ENCODE measurements around the gene KDSR.

Gene KDSR

DNA sequence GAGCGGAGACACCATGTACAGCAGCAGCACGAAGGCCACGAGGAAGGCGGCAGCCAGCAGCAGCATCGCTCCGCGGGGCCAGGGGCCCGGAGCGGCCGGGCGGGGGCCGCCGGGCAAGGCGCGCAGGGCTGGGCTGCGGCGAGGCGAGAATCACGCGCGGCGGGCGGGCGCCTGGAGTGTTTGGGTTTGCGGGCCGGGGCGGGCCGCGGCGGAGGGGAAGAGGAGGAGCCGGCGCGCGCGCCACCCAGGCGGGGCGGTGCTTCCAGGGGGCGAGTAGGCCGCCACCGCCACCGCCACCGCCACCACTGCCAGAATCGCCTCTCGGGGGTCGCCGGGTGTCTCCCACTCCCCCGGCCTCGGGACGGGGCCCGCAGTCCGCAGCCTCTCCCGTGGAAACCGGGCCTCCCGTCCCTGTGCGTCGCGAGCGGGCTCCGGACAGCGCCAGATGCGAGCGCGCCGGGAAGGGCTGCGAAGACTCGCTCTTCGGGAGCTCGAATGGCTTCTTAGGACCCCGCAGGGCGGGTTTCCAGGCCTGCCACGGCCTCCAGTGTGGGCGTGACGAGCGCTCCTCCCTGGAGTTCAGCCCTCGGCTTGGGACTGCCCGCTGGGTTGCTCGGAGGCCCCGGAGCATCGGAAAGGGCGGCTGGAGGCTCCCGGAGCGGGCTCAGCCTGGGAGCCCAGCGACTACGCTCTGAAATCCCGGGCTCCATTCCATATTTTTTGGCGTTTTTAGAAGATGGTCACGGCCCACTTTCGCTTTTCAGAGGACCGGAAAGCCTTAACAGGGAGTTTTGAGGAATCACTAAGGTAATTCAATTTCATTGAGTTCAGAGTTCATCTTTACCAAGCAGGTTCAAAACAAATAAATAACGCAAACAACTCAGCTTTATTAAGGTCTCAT lies at the start of gene KDSR:
Gene KDSR (minus strand): TSS at position 154 of the 901 bp plus-strand sequence. CDS start 88 bp downstream, at position 66.
- in situ Hi-C loops (cut with MboI; ENCODE audit: low sequenced_read_pairs) = no loop called here

DNA sequence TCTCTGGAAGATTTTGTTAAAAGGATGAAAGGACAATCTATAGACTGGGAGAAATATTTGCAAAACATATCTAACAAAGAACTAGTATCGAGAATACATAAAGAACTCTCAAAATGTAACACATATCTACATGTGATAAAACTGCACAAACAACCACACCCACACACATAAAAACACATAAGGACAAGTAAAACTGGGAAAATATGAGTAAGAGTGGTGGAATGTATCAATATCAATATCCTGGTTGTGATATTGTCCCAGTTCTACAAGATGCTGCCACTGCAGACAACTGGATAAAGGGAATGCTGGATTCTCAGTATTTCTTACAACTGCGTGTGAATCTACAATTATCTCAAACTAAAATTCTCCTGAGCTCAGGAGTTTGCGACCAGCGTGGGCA lies 45.9 kb upstream of the KDSR start:
- in situ Hi-C loops (cut with MboI; ENCODE audit: low sequenced_read_pairs) = no loop called here

- in situ Hi-C loops (cut with MboI; ENCODE audit: low sequenced_read_pairs) = no loop called here
These were observed 43.8 kb upstream of the KDSR start for GRCh38 chr18:63410792-63411191.

- in situ Hi-C loops (cut with MboI; ENCODE audit: low sequenced_read_pairs) = no loop called here
These were observed 42.3 kb upstream of the KDSR start for GRCh38 chr18:63409301-63409700.

DNA sequence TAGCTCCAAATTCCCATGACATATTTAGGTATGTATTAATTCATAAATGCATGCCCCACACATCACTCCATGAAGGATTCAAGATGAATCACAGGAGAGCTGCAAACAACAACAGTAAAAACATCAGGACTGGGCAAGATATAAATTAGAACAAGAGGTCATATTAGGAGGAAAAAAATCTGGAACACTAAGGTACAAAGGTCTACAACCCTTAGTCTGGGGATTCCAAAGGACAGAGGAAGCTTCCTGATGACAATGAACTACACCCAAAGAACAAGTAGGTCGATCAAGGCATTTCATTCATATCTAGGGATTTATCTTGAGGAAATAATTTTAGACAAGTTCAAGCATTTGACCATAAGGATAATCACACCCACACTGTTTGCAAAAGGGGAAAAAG lies 40.7 kb upstream of the KDSR start:
- in situ Hi-C loops (cut with MboI; ENCODE audit: low sequenced_read_pairs) = no loop called here

- in situ Hi-C loops (cut with MboI; ENCODE audit: low sequenced_read_pairs) = no loop called here
These were observed 39.0 kb upstream of the KDSR start for GRCh38 chr18:63405986-63406385.

DNA sequence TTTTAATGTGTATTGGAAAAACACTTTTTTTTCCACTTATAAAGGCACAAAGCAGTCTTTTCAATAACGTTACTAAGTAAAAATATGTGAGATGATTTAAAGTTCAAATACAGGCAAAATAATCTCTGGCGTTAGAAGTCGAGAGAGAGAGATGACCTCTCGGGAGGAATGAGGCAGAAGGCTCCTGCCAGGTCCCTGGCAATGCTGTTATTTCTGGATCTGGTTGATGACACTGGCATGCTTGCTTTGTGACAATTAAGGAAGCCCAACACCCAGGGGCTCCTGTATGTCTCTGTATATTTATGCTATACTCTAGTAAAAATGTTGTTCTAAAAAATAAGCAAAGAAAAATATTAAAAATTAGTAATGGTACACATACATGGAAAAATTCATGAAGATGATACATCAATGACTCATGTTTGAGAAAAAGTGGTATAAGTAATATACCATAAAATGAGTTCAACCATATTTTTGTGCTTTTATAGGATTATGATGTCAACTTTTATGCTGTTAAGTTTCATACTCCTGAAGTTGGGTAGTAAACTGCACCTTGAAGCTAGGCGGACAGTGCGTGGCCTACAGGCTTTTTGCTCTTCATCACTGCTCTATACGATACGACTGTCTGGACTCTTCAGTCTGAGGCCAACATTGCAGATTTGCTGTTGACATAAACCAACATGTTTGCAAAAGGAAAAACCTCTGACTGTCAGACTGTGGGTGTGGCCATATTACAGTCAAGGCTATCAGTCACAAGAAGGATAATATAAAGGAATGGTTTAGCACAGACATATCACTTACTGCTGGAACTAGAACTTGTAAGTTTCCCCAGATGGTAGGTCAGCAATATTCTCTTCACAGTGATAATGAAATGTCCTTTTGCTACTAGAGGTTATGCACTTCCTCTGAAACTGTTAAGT lies 35.5 kb upstream of the KDSR start:
- in situ Hi-C loops (cut with MboI; ENCODE audit: low sequenced_read_pairs) = no loop called here

DNA sequence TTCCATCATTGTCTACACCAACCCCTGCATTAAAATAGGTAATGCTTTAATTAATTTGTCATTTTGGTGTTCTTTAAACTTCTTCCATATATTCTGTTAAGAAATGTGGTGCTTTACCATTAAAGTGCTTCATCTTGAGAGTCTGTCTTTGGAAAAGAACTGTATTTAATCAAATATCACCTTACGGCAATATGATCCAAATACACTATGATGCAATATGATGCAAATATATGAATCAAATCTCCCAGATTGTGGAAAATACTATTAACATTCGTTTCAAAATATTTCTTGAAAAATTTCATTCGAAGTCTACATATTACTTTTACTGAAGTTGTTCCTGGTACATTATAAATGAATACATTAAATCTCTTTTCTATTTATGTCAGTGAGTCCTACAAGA lies 32.3 kb upstream of the KDSR start:
- in situ Hi-C loops (cut with MboI; ENCODE audit: low sequenced_read_pairs) = no loop called here

GRCh38 chr18:63397349-63397748 lies 30.3 kb upstream of the KDSR start:
- in situ Hi-C loops (cut with MboI; ENCODE audit: low sequenced_read_pairs) = no loop called here

GRCh38 chr18:63395503-63395902 lies 28.5 kb upstream of the KDSR start:
- in situ Hi-C loops (cut with MboI; ENCODE audit: low sequenced_read_pairs) = no loop called here

- in situ Hi-C loops (cut with MboI; ENCODE audit: low sequenced_read_pairs) = no loop called here
These were observed 27.9 kb upstream of the KDSR start for GRCh38 chr18:63394954-63395353.

GRCh38 chr18:63387861-63388260 lies 20.9 kb upstream of the KDSR start:
- in situ Hi-C loops (cut with MboI; ENCODE audit: low sequenced_read_pairs) = no loop called here

DNA sequence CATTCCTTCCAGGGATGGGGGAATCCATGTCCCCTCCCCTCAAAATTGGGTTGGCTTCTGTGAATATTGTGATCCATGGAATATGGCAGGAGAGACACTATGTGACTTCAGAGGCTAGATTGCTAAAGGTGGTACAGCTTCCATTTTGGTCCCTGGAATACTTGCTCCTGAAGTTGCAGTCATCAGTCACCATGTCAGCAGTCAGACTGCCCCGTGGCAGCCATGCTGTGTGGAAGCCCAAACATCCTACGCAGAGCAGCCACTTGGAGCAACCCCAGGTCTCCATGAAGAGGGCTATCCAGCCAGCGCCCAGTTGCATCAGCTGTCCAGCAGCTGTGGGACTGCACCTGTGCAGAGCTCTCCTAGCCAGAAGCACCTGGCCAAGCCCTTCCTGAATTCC lies 15.8 kb upstream of the KDSR start:
- in situ Hi-C loops (cut with MboI; ENCODE audit: low sequenced_read_pairs) = no loop called here

- in situ Hi-C loops (cut with MboI; ENCODE audit: low sequenced_read_pairs) = no loop called here
These were observed 12.6 kb upstream of the KDSR start for GRCh38 chr18:63379639-63379962.

DNA sequence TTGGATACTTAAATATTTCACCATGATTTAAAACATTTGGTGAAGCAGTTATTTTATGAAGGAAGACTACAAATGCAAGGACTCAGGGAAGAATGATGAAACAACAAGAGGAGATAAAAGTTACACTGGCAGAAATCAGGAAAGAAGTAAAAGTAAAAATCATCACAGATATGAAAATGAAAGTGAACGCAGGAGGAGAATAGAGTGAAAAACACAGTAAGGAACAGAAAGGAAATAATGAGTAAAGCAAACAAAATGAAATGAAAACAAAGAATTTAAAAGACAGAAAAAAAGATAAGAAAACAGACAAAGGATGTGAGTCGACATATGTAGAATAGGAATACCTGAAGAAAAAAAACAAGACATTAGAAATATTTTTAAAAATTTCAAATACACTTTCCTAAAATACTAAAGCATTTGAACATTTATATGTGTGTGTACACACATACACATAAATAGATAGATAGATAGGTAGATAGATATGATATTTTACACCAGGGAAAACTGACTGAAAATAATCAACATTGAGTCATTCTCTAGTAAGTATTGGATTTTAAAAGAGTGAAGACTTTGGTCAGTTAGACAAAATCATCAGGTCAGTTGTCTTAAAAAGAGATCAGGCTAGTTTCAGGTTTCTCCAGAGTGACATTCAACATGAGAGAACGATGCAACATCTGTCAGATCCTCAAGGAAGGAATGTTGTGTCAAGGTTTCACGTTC lies 12.1 kb upstream of the KDSR start:
- in situ Hi-C loops (cut with MboI; ENCODE audit: low sequenced_read_pairs) = no loop called here

DNA sequence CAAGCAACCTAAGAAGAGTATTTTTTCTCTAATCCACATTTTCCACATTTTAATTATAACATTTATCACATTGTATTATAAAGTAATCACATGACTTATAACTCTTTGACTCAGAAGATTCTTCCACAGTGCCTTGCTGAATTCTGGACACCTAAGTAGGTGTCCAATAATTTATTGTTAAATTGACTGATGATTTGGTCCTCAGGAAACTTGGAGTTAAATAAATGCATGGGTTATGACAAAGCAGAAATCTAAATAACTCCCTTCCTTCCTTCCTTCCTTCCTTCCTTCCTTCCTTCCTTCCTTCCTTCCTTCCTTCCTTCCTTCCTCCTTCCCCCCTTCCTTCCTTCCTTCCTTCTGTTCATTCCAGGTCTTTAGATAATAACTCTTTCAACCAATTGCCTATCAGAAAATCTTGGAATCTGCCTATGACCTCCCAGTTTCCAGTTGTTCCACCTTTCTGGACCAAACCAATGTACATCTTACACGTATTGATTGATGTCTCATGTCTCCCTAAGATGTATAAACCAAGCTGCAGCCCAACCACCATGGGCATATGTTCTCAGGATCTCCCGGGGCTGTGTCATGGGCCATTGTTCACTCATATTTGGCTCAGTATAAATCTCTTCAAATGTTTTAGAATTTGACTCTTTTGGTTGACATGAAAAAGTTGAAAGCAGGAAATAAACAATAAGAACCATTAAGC lies 10.4 kb upstream of the KDSR start:
- in situ Hi-C loops (cut with MboI; ENCODE audit: low sequenced_read_pairs) = no loop called here

- in situ Hi-C loops (cut with MboI; ENCODE audit: low sequenced_read_pairs) = no loop called here
These were observed 9.5 kb upstream of the KDSR start for GRCh38 chr18:63376538-63376937.

DNA sequence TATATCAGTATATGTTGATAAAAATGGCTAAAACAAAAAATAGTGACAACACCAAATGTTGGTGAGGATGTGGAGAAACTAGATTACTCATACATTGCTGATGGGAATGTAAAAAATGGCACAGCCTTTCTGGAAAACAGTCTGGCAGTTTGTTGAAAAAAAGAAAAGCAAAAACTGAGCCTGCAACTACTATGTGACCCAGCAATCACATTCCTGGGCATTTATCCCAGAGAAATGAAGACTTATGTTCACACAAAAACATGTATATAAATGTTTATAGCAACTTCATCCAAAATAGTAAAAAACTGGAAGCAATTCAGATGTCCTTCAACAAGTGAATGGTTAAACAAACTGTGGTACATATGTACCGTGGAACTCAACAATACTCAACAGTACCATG lies 7.5 kb upstream of the KDSR start:
- in situ Hi-C loops (cut with MboI; ENCODE audit: low sequenced_read_pairs) = no loop called here

- in situ Hi-C loops (cut with MboI; ENCODE audit: low sequenced_read_pairs) = no loop called here
These were observed 6.2 kb upstream of the KDSR start for GRCh38 chr18:63373161-63373560.

DNA sequence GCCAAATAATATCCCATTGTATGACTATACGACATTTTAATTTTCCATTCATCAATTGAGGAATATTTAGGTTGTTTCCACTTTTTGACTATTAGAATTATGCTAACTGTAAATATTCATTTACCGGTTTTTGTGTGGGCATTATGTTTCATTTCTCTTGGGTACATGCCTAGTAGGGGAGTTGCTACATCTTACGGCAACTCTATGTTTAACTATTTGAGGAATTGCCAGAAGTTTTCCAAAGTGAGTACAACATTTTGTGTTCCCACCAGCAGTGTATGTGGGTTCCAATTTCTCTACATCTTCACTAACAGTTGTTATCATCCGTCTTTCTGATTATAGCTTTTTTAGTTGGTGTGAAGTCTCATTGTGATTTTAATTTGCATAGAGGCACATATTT lies 1.6 kb upstream of the KDSR start:
- in situ Hi-C loops (cut with MboI; ENCODE audit: low sequenced_read_pairs) = no loop called here

Data from HL-60/S4 treated with phorbol 12-myristate 13-acetate at 8.2 ng/mL for 4 days and 3 days (cell line).